ENCODE data around the gene ZYG11A.

- TF ChIP-seq CTCF (IDR thresholded peaks at IDR 0.05; ENCODE audit: low read depth, low read length, poor library complexity, severe bottlenecking) (no peak), EZH2phosphoT487 (IDR thresholded peaks at IDR 0.05; ENCODE audit: borderline replicate concordance, low read length) (no peak)
Measured at GRCh38 chr1:52857443-52857842, 14.9 kb downstream of the ZYG11A start.
